HG03571 (cell line): ENCODE results near the gene PLEKHH2.

Experiments used
- ATAC-seq: cut with Tn5 transposase; IDR thresholded peaks from one replicate; pipeline ENCODE4 v1.9.1; 2021; ENCODE audit not compliant: unreplicated experiment

The PLEKHH2 gene

GRCh38 chr2:43803113-43803512 is 166.1 kb downstream of the PLEKHH2 start:
- ATAC-seq: no peak

- ATAC-seq: no peak
These were observed 169.6 kb downstream of the PLEKHH2 start for GRCh38 chr2:43806719-43807031.

- no peak for ATAC-seq
These were observed 173.4 kb downstream of the PLEKHH2 start for GRCh38 chr2:43810452-43810851.

GRCh38 chr2:43810888-43811287 is 173.8 kb downstream of the PLEKHH2 start:
- ATAC-seq: no peak

GRCh38 chr2:43812006-43812405 is 174.9 kb downstream of the PLEKHH2 start:
- ATAC-seq: no peak

GRCh38 chr2:43812947-43813346 is 175.9 kb downstream of the PLEKHH2 start:
- no peak for ATAC-seq

- ATAC-seq: no peak
These were observed 177.7 kb downstream of the PLEKHH2 start for GRCh38 chr2:43814711-43815110.
